Prostate gland (tissue), 2 donors: ENCODE results near the gene GIMAP4. TPM values are rescaled to one million over a fixed set of nuclear protein-coding genes. Genes with fewer than 3 reads are reported as not detected.
"Not testable (repeated sequence)": the region's sequence is repeated elsewhere in the genome, so short reads cannot be mapped to it uniquely, and the experiment has no call there.

Experiments
- DNase-seq: peaks from one replicate; pipeline ENCODE4 v3.0.0-alpha.2; 2019; ENCODE audit warnings: low spot score
- H3K27ac ChIP-seq, 2 donors: fragments of 200-600 bp; sonication (generic); 2 replicates each; pipeline ENCODE4 v1.5.1; 2017 to 2019
- H3K27me3 ChIP-seq: fragments of 200-600 bp; sonication (generic); replicated peaks from 2 replicates; pipeline ENCODE4 v1.5.1; 2019; ENCODE audit not compliant: insufficient read depth
- H3K36me3 ChIP-seq, 2 donors: fragments of 200-600 bp; sonication (generic); 1 replicate in 1 of 2; 2 replicates in 1 of 2; pipeline versions ENCODE4 v1.5.1 to v1.8.1; 2017 to 2019
- H3K4me1 ChIP-seq: fragments of 200-600 bp; sonication (generic); replicated peaks from 2 replicates; pipeline ENCODE4 v1.5.1; 2019
- H3K4me3 ChIP-seq, 2 donors: fragments of 200-600 bp; sonication (generic); 2 replicates each; pipeline ENCODE4 v1.5.1; 2017 to 2019
- H3K9me3 ChIP-seq: fragments of 200-600 bp; sonication (generic); 2 replicates; pipeline ENCODE4 v1.5.1; 2017
- POLR2A ChIP-seq: fragments of 450-650 bp; IDR thresholded peaks from one replicate; pipeline ENCODE4 v1.6.1; 2016; ENCODE audit warnings: antibody characterized with exemption, mild to moderate bottlenecking
- POLR2AphosphoS5 ChIP-seq: sonication (generic); formaldehyde crosslinking; IDR thresholded peaks from one replicate; pipeline ENCODE4 v1.6.1; 2017; ENCODE audit warnings: antibody characterized with exemption
- WGBS: methylation state at CpG from one replicate; pipeline ENCODE4 v1.1.5; 2018; 5-methylcytosine and 5-hydroxymethylcytosine counted together
- intact Hi-C: fragments of 100-400 bp; cut with DNase I; formaldehyde crosslinking; loops from one replicate; pipeline ENCODE4 v1.14.2; 2022
- total RNA-seq, 2 donors: library from RNA; depleted of rRNA; stranded (reverse); fragments of >200 nt; gene quantifications; one replicate each; pipeline ENCODE4 v1.1.0, GENCODE V29; 2016
- TF ChIP-seq, protein P1 (sequence below), 4 experiments: fragments of 200-600 bp in 2 of 4; fragments of 450-650 bp in 2 of 4; sonication (generic) in 2 of 4; IDR thresholded peaks; 1 replicate in 3 of 4; 2 replicates in 1 of 4; pipeline ENCODE4 v1.5.1; 2016 to 2019; ENCODE audit warnings: antibody characterized with exemption in 4 of 4, mild to moderate bottlenecking in 2 of 4, moderate library complexity in 2 of 4

Gene GIMAP4
- total RNA-seq, 2 donors from 2014 or later = 6.9 to 11.0 TPM

- peak; percentile 23 for TF ChIP-seq POLR2AphosphoS5
- TF ChIP-seq, protein P1, sequence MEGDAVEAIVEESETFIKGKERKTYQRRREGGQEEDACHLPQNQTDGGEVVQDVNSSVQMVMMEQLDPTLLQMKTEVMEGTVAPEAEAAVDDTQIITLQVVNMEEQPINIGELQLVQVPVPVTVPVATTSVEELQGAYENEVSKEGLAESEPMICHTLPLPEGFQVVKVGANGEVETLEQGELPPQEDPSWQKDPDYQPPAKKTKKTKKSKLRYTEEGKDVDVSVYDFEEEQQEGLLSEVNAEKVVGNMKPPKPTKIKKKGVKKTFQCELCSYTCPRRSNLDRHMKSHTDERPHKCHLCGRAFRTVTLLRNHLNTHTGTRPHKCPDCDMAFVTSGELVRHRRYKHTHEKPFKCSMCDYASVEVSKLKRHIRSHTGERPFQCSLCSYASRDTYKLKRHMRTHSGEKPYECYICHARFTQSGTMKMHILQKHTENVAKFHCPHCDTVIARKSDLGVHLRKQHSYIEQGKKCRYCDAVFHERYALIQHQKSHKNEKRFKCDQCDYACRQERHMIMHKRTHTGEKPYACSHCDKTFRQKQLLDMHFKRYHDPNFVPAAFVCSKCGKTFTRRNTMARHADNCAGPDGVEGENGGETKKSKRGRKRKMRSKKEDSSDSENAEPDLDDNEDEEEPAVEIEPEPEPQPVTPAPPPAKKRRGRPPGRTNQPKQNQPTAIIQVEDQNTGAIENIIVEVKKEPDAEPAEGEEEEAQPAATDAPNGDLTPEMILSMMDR (IDR thresholded peaks at IDR 0.05) = no peak
- intact Hi-C loops = no loop called here
These were observed 19.6 kb downstream of the GIMAP4 start for GRCh38 chr7:150586785-150587152.

DNA sequence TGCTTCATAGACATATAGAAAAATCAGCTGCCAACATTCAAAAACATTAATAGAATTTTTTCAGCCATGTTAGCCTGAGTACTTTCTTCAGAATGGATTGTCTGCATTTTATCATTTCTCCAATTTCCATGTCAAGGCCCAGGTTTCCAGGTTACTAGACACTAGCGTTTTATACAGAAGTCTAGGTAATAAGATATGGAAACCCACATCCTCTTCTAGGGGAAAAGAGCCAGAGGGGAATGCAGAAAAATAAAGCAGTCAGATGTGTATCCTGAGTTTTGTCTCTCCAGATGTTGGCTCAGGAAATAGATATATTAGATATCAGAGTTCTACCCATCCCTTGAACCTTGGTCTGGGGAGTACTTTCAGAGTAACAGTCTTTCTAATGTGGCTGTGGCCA is 20.4 kb downstream of the GIMAP4 start:
- no peak overlapping the region for H3K4me3 ChIP-seq
- no peak for DNase-seq
- TF ChIP-seq POLR2AphosphoS5 (no peak), POLR2A (no peak)
- TF ChIP-seq, protein P1 (IDR thresholded peaks at IDR 0.05) = no peak
- no peaks in the 10 kb centered on the region for H3K36me3 ChIP-seq
- intact Hi-C loops = no loop called here
- no peaks in the 10 kb centered on the region for H3K9me3 ChIP-seq
- no peaks in the 10 kb centered on the region for H3K27me3 ChIP-seq
- H3K4me1 ChIP-seq = no peaks in the 10 kb centered on the region
- H3K27ac ChIP-seq = no peak overlapping the region
- 81% methylated on average over 1 of the region's 1 CpG for WGBS

More at GRCh38 chr7:150586785-150587152, 19.6 kb downstream of the GIMAP4 start:
- no peak for DNase-seq
- no peaks in the 10 kb centered on the region for H3K4me1 ChIP-seq
- no peaks in the 10 kb centered on the region for H3K9me3 ChIP-seq
- H3K27ac ChIP-seq = no peak overlapping the region
- no peak overlapping the region for H3K4me3 ChIP-seq
- no peaks in the 10 kb centered on the region for H3K27me3 ChIP-seq
- H3K36me3 ChIP-seq = no peaks in the 10 kb centered on the region

GRCh38 chr7:150594805-150595204 is 27.6 kb downstream of the GIMAP4 start:
- TF ChIP-seq POLR2A = no peak
- TF ChIP-seq POLR2AphosphoS5 = no peak
- TF ChIP-seq, protein P1 (IDR thresholded peaks at IDR 0.05) = no peak

GRCh38 chr7:150595361-150595760 is 28.2 kb downstream of the GIMAP4 start:
- Histone ChIP-seq H3K36me3 (no peaks in the 10 kb centered on the region), H3K27ac (no peak overlapping the region), H3K27me3 (no peaks in the 10 kb centered on the region), H3K4me1 (no peaks in the 10 kb centered on the region), H3K4me3 (no peak overlapping the region), H3K9me3 (no peaks in the 10 kb centered on the region)
- 83% methylated on average over 2 of the region's 2 CpGs for WGBS
- TF ChIP-seq POLR2AphosphoS5 (no peak), POLR2A (no peak)
- TF ChIP-seq, protein P1 (IDR thresholded peaks at IDR 0.05) = no peak
- no peak for DNase-seq
- intact Hi-C loops = no loop called here

More at GRCh38 chr7:150594805-150595204, 27.6 kb downstream of the GIMAP4 start:
- no peak overlapping the region for H3K27ac ChIP-seq
- H3K36me3 ChIP-seq = no peaks in the 10 kb centered on the region
- 85% methylated on average over 2 of the region's 2 CpGs for WGBS
- no peak overlapping the region for H3K4me3 ChIP-seq
- no peaks in the 10 kb centered on the region for H3K4me1 ChIP-seq
- no peaks in the 10 kb centered on the region for H3K9me3 ChIP-seq
- no peak for DNase-seq
- H3K27me3 ChIP-seq = no peaks in the 10 kb centered on the region
- intact Hi-C loops = no loop called here

- H3K4me3 ChIP-seq, intact Hi-C loops, H3K27me3 ChIP-seq, H3K9me3 ChIP-seq, H3K27ac ChIP-seq, H3K4me1 ChIP-seq, H3K36me3 ChIP-seq, DNase-seq: not testable (repeated sequence)
- WGBS = 63% methylated on average over 2 of the region's 2 CpGs
These were observed 36.4 kb downstream of the GIMAP4 start for GRCh38 chr7:150603600-150603999.
